Parathyroid adenoma (tissue), 2 donors: ENCODE results near the gene PIP4K2B.

Experiments used
- H2AFZ ChIP-seq: fragments of 300-600 bp; sonication (generic); one replicate; pipeline ENCODE4 v1.7.0; 2017; ENCODE audit warnings: antibody characterized with exemption, mild to moderate bottlenecking
- H3K27ac ChIP-seq: fragments of 300-600 bp; sonication (generic); one replicate; pipeline ENCODE4 v1.7.0; 2017
- H3K27me3 ChIP-seq: fragments of 300-600 bp; sonication (generic); one replicate; pipeline ENCODE4 v1.7.0; 2017; ENCODE audit warnings: low read length; ENCODE audit not compliant: control insufficient read depth, insufficient read depth
- H3K36me3 ChIP-seq: fragments of 300-600 bp; sonication (generic); one replicate; pipeline ENCODE4 v1.7.0; 2017; ENCODE audit warnings: low read length; ENCODE audit not compliant: control insufficient read depth, insufficient read depth
- H3K4me1 ChIP-seq: fragments of 300-600 bp; sonication (generic); one replicate; pipeline ENCODE4 v1.7.0; 2017; ENCODE audit warnings: control low read depth
- H3K4me2 ChIP-seq: fragments of 300-600 bp; sonication (generic); one replicate; pipeline ENCODE4 v1.7.0; 2017; ENCODE audit warnings: low read length
- H3K4me3 ChIP-seq: fragments of 300-600 bp; sonication (generic); one replicate; pipeline ENCODE4 v1.7.0; 2017; ENCODE audit warnings: low read depth, low read length
- H3K79me2 ChIP-seq: fragments of 300-600 bp; sonication (generic); one replicate; pipeline ENCODE4 v1.7.0; 2017; ENCODE audit warnings: control low read depth
- H3K9ac ChIP-seq: fragments of 300-600 bp; sonication (generic); one replicate; pipeline ENCODE4 v1.7.0; 2017; ENCODE audit warnings: mild to moderate bottlenecking
- H3K9me3 ChIP-seq: fragments of 300-600 bp; sonication (generic); one replicate; pipeline ENCODE4 v1.7.0; 2017; ENCODE audit warnings: low read length; ENCODE audit not compliant: control insufficient read depth
- CTCF ChIP-seq: fragments of 300-600 bp; sonication (generic); IDR thresholded peaks from one replicate; pipeline ENCODE4 v1.7.0; 2017; ENCODE audit warnings: antibody characterized with exemption, mild to moderate bottlenecking
- donor health status: primary hyperparathyroidism.

The PIP4K2B gene

GRCh38 chr17:38735161-38735997 lies 64.0 kb downstream of the PIP4K2B start:
- peak; percentile 93 for TF ChIP-seq CTCF
- Histone ChIP-seq H3K79me2 (peaks cover 3% of the 10 kb centered on the region), H3K36me3 (no peaks in the 10 kb centered on the region), H3K27me3 (no peaks in the 10 kb centered on the region), H3K4me2 (no peak overlapping the region), H3K9me3 (no peaks in the 10 kb centered on the region), H3K9ac (no peak overlapping the region), H2AFZ (no peak overlapping the region), H3K4me3 (no peak overlapping the region), H3K4me1 (peaks cover 19% of the 10 kb centered on the region), H3K27ac (no peak overlapping the region)

- peak; percentile 19 for TF ChIP-seq CTCF
- no peaks in the 10 kb centered on the region for H3K36me3 ChIP-seq
- H3K9me3 ChIP-seq, result no peaks in the 10 kb centered on the region
- no peaks in the 10 kb centered on the region for H3K27me3 ChIP-seq
- no peak overlapping the region for H3K4me3 ChIP-seq
- peaks cover 19% of the 10 kb centered on the region for H3K4me1 ChIP-seq
- H3K79me2 ChIP-seq, result no peaks in the 10 kb centered on the region
- H3K27ac ChIP-seq, result no peak overlapping the region
- H3K4me2 ChIP-seq, result no peak overlapping the region
- no peak overlapping the region for H2AFZ ChIP-seq
- H3K9ac ChIP-seq, result no peak overlapping the region
These were observed 65.1 kb downstream of the PIP4K2B start for GRCh38 chr17:38733982-38734973.

GRCh38 chr17:38733282-38733981 lies 65.9 kb downstream of the PIP4K2B start:
- no peaks in the 10 kb centered on the region for H3K9me3 ChIP-seq
- H3K4me2 ChIP-seq, result no peak overlapping the region
- H3K36me3 ChIP-seq, result no peaks in the 10 kb centered on the region
- TF ChIP-seq CTCF, result no peak
- no peaks in the 10 kb centered on the region for H3K27me3 ChIP-seq
- no peak overlapping the region for H3K9ac ChIP-seq
- no peak overlapping the region for H3K4me3 ChIP-seq
- no peak overlapping the region for H2AFZ ChIP-seq
- no peak overlapping the region for H3K27ac ChIP-seq
- no peaks in the 10 kb centered on the region for H3K79me2 ChIP-seq
- peaks cover 19% of the 10 kb centered on the region for H3K4me1 ChIP-seq

GRCh38 chr17:38732376-38733281 lies 66.7 kb downstream of the PIP4K2B start:
- H3K79me2 ChIP-seq, result no peaks in the 10 kb centered on the region
- H3K4me1 ChIP-seq, result peaks cover 19% of the 10 kb centered on the region
- no peak overlapping the region for H3K4me2 ChIP-seq
- TF ChIP-seq CTCF, result no peak
- no peak overlapping the region for H2AFZ ChIP-seq
- H3K27ac ChIP-seq, result no peak overlapping the region
- H3K4me3 ChIP-seq, result no peak overlapping the region
- no peak overlapping the region for H3K9ac ChIP-seq
- no peaks in the 10 kb centered on the region for H3K36me3 ChIP-seq
- H3K27me3 ChIP-seq, result no peaks in the 10 kb centered on the region
- H3K9me3 ChIP-seq, result no peaks in the 10 kb centered on the region
